Prostate gland (tissue), 2 donors: ENCODE measurements around the gene NKD2. TPM values are rescaled to one million over a fixed set of nuclear protein-coding genes. Genes with fewer than 3 reads are reported as not detected.
A peak's percentile ranks its signal among the peaks of the same experiment; 100 is the strongest.

Experiments used
- DNase-seq: peaks from one replicate; pipeline ENCODE4 v3.0.0-alpha.2; 2019; ENCODE audit warnings: low spot score
- H3K27ac ChIP-seq, 2 donors: fragments of 200-600 bp; sonication (generic); 2 replicates each; pipeline ENCODE4 v1.5.1; 2017 to 2019
- H3K27me3 ChIP-seq: fragments of 200-600 bp; sonication (generic); replicated peaks from 2 replicates; pipeline ENCODE4 v1.5.1; 2019; ENCODE audit not compliant: insufficient read depth
- H3K36me3 ChIP-seq, 2 donors: fragments of 200-600 bp; sonication (generic); 1 replicate in 1 of 2; 2 replicates in 1 of 2; pipeline versions ENCODE4 v1.5.1 to v1.8.1; 2017 to 2019
- H3K4me1 ChIP-seq: fragments of 200-600 bp; sonication (generic); replicated peaks from 2 replicates; pipeline ENCODE4 v1.5.1; 2019
- H3K4me3 ChIP-seq, 2 donors: fragments of 200-600 bp; sonication (generic); 2 replicates each; pipeline ENCODE4 v1.5.1; 2017 to 2019
- H3K9me3 ChIP-seq: fragments of 200-600 bp; sonication (generic); 2 replicates; pipeline ENCODE4 v1.5.1; 2017
- CTCF ChIP-seq, 4 experiments: fragments of 200-600 bp in 2 of 4; fragments of 450-650 bp in 2 of 4; sonication (generic) in 2 of 4; IDR thresholded peaks; 1 replicate in 3 of 4; 2 replicates in 1 of 4; pipeline ENCODE4 v1.5.1; 2016 to 2019; ENCODE audit warnings: antibody characterized with exemption in 4 of 4, mild to moderate bottlenecking in 2 of 4, moderate library complexity in 2 of 4
- POLR2A ChIP-seq: fragments of 450-650 bp; IDR thresholded peaks from one replicate; pipeline ENCODE4 v1.6.1; 2016; ENCODE audit warnings: antibody characterized with exemption, mild to moderate bottlenecking
- POLR2AphosphoS5 ChIP-seq: sonication (generic); formaldehyde crosslinking; IDR thresholded peaks from one replicate; pipeline ENCODE4 v1.6.1; 2017; ENCODE audit warnings: antibody characterized with exemption
- WGBS: methylation state at CpG from one replicate; pipeline ENCODE4 v1.1.5; 2018; 5-methylcytosine and 5-hydroxymethylcytosine counted together
- intact Hi-C: fragments of 100-400 bp; cut with DNase I; formaldehyde crosslinking; loops from one replicate; pipeline ENCODE4 v1.14.2; 2022
- total RNA-seq, 2 donors: library from RNA; depleted of rRNA; stranded (reverse); fragments of >200 nt; gene quantifications; one replicate each; pipeline ENCODE4 v1.1.0, GENCODE V29; 2016

Gene NKD2
- total RNA-seq, 2 donors from 2014 or later, result 2.9 to 22.1 TPM

GRCh38 chr5:1015507-1015906, 6.9 kb downstream of the NKD2 start:
- intact Hi-C loops, result no loop called here
- H3K36me3 ChIP-seq, result no peaks in the 10 kb centered on the region
- 78% methylated on average over 10 of the region's 10 CpGs for WGBS
- no peak for TF ChIP-seq POLR2A
- TF ChIP-seq CTCF (IDR thresholded peaks at IDR 0.05), result no peak
- no peak for TF ChIP-seq POLR2AphosphoS5
- no peaks in the 10 kb centered on the region for H3K27me3 ChIP-seq
- H3K9me3 ChIP-seq, result no peaks in the 10 kb centered on the region
- H3K4me1 ChIP-seq, result peaks cover 5% of the 10 kb centered on the region
- H3K4me3 ChIP-seq, result no peak overlapping the region
- DNase-seq, result no peak
- H3K27ac ChIP-seq, result peak overlapping the region in 1 of 2 donors; percentile 26

- H3K27me3 ChIP-seq, result no peaks in the 10 kb centered on the region
- TF ChIP-seq CTCF (IDR thresholded peaks at IDR 0.05) (no peak), POLR2AphosphoS5 (peak; percentile 56), POLR2A (no peak)
- intact Hi-C loops, result no loop called here
- peaks cover 5% of the 10 kb centered on the region for H3K4me1 ChIP-seq
- H3K9me3 ChIP-seq, result no peaks in the 10 kb centered on the region
- no peaks in the 10 kb centered on the region for H3K36me3 ChIP-seq
- peak overlapping the region in 1 of 2 donors; percentile 26 for H3K27ac ChIP-seq
- H3K4me3 ChIP-seq, result no peak overlapping the region
- 36% methylated on average over 18 of the region's 19 CpGs for WGBS
- DNase-seq, result peak; percentile 65
Measured at GRCh38 chr5:1016036-1016435, 7.4 kb downstream of the NKD2 start.

- H3K27ac ChIP-seq, result peak overlapping the region in 1 of 2 donors; percentile 26
- no peak overlapping the region for H3K4me3 ChIP-seq
- intact Hi-C loops, result no loop called here
- TF ChIP-seq POLR2A (no peak), CTCF (IDR thresholded peaks at IDR 0.05) (no peak), POLR2AphosphoS5 (no peak)
- H3K27me3 ChIP-seq, result no peaks in the 10 kb centered on the region
- no peak for DNase-seq
- 41% methylated on average over 16 of the region's 16 CpGs for WGBS
- H3K4me1 ChIP-seq, result peaks cover 5% of the 10 kb centered on the region
- no peaks in the 10 kb centered on the region for H3K9me3 ChIP-seq
- H3K36me3 ChIP-seq, result no peaks in the 10 kb centered on the region
Measured at GRCh38 chr5:1016476-1016875, 7.9 kb downstream of the NKD2 start.

- DNase-seq, result no peak
- H3K36me3 ChIP-seq, result no peaks in the 10 kb centered on the region
- 68% methylated on average over 12 of the region's 12 CpGs for WGBS
- H3K4me1 ChIP-seq, result peaks cover 5% of the 10 kb centered on the region
- H3K4me3 ChIP-seq, result no peak overlapping the region
- no peak for TF ChIP-seq POLR2A
- no peak for TF ChIP-seq CTCF (IDR thresholded peaks at IDR 0.05)
- no peak for TF ChIP-seq POLR2AphosphoS5
- H3K9me3 ChIP-seq, result no peaks in the 10 kb centered on the region
- no peak overlapping the region for H3K27ac ChIP-seq
- no peaks in the 10 kb centered on the region for H3K27me3 ChIP-seq
- intact Hi-C loops, result no loop called here
Measured at GRCh38 chr5:1017056-1017455, 8.5 kb downstream of the NKD2 start.

- Histone ChIP-seq H3K4me3 (no peak overlapping the region), H3K9me3 (no peaks in the 10 kb centered on the region), H3K27ac (no peak overlapping the region), H3K36me3 (no peaks in the 10 kb centered on the region), H3K4me1 (peaks cover 5% of the 10 kb centered on the region), H3K27me3 (no peaks in the 10 kb centered on the region)
- WGBS, result 94% methylated on average over 19 of the region's 19 CpGs
- DNase-seq, result no peak
- TF ChIP-seq POLR2AphosphoS5 (no peak), CTCF (IDR thresholded peaks at IDR 0.05) (no peak), POLR2A (no peak)
- intact Hi-C loops, result no loop called here
Measured at GRCh38 chr5:1017691-1018455, 9.3 kb downstream of the NKD2 start.
